Loucy (cell line): ENCODE data around the gene SEMA4C.
"Not testable (repeated sequence)": the region's sequence is repeated elsewhere in the genome, so short reads cannot be mapped to it uniquely, and the experiment has no call there.

ENCODE experiments used
- H2AFZ ChIP-seq: fragments of 200-600 bp; sonication (generic); 2 replicates; pipeline ENCODE4 v1.6.0; 2016; ENCODE audit warnings: antibody characterized with exemption, mild to moderate bottlenecking, low read length, moderate library complexity
- H3F3A ChIP-seq: fragments of 200-600 bp; 2 replicates; pipeline ENCODE4 v1.6.0; 2016; ENCODE audit warnings: antibody characterized with exemption, low read depth, mild to moderate bottlenecking
- H3K27me3 ChIP-seq: fragments of 200-600 bp; sonication (generic); 2 replicates; pipeline ENCODE4 v1.6.1; 2014; ENCODE audit warnings: low read length, mild to moderate bottlenecking; ENCODE audit not compliant: insufficient read depth, poor library complexity, severe bottlenecking
- H3K36me3 ChIP-seq: fragments of 200-600 bp; sonication (generic); 2 replicates; pipeline ENCODE4 v1.6.1; 2016; ENCODE audit warnings: low read length; ENCODE audit not compliant: insufficient read depth
- H3K4me1 ChIP-seq: fragments of 200-600 bp; sonication (generic); 2 replicates; pipeline ENCODE4 v1.5.1; 2014; ENCODE audit warnings: low read length, mild to moderate bottlenecking; ENCODE audit not compliant: insufficient read depth, poor library complexity, severe bottlenecking
- H3K4me2 ChIP-seq: fragments of 200-600 bp; sonication (generic); 2 replicates; pipeline ENCODE4 v1.6.0; 2014; ENCODE audit warnings: antibody characterized with exemption, low read length, low read depth, mild to moderate bottlenecking; ENCODE audit not compliant: poor library complexity, severe bottlenecking
- H3K4me3 ChIP-seq: fragments of 200-600 bp; sonication (generic); 2 replicates; pipeline ENCODE4 v1.5.1; 2014; ENCODE audit warnings: low read length, mild to moderate bottlenecking, mixed read lengths; ENCODE audit not compliant: poor library complexity, severe bottlenecking
- H3K79me2 ChIP-seq: fragments of 200-600 bp; sonication (generic); 2 replicates; pipeline ENCODE4 v1.6.1; 2014; ENCODE audit warnings: low read length; ENCODE audit not compliant: insufficient read depth
- H3K9ac ChIP-seq: fragments of 200-600 bp; sonication (generic); 2 replicates; pipeline ENCODE4 v1.6.0; 2014; ENCODE audit warnings: mild to moderate bottlenecking, low read depth, low read length, moderate library complexity; ENCODE audit not compliant: poor library complexity, severe bottlenecking
- H3K9me2 ChIP-seq: fragments of 200-600 bp; sonication (generic); replicated peaks from 2 replicates; pipeline ENCODE4 v1.6.1; 2016; ENCODE audit warnings: low read depth, low read length, mixed read lengths
- H3K9me3 ChIP-seq: fragments of 200-600 bp; sonication (generic); 2 replicates; pipeline ENCODE4 v1.6.1; 2014; ENCODE audit warnings: mild to moderate bottlenecking, antibody characterized with exemption, low read length, low read depth; ENCODE audit not compliant: insufficient read depth
- H4K20me1 ChIP-seq: fragments of 200-600 bp; sonication (generic); 2 replicates; pipeline ENCODE4 v1.6.0; 2014; ENCODE audit warnings: antibody characterized with exemption, low read length, mild to moderate bottlenecking; ENCODE audit not compliant: insufficient read depth, poor library complexity, severe bottlenecking
- EZH2phosphoT487 ChIP-seq: fragments of 200-600 bp; IDR thresholded peaks from 2 replicates; pipeline ENCODE4 v1.6.1; 2018; ENCODE audit warnings: antibody characterized with exemption, mild to moderate bottlenecking, moderate library complexity, borderline replicate concordance
- TF ChIP-seq, protein P1 (sequence below): fragments of 200-600 bp; sonication (generic); conservative IDR thresholded peaks from 2 replicates; pipeline ENCODE4 v1.5.1; 2014; ENCODE audit warnings: mild to moderate bottlenecking, antibody characterized with exemption, low read length

Gene SEMA4C

DNA sequence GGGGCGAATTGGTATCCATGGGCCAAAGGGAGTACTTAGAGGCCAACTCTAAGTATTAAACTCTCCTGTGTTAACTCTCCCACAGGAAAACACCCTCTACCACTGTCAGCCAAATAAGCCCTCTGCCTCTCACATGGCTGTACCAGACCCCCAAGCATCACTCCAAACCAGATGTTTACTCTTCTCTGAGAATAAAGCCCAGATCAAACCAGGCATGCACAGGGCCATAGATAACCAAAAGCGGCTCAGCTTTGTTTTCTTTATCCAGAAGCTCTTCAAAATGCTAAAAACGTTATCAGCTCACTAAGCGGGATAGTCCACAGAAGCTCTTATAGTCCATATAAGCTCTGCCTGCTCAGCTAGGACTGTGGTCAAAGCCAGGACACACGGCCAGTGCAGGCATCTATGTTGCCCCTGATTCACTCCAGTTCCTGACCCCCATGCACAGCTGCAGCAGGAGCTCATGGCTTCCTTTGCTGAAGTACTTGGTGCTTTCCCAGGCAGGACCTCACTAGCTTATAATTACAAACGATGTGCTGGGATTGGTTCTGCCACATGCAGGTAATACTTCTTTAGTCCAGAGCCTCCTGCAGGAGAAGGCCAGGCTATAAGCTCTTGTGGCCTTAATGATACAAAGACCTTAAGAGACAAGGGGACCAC is 21.0 kb upstream of the SEMA4C start:
- no peak overlapping the region for H3K4me2 ChIP-seq
- TF ChIP-seq, protein P1, sequence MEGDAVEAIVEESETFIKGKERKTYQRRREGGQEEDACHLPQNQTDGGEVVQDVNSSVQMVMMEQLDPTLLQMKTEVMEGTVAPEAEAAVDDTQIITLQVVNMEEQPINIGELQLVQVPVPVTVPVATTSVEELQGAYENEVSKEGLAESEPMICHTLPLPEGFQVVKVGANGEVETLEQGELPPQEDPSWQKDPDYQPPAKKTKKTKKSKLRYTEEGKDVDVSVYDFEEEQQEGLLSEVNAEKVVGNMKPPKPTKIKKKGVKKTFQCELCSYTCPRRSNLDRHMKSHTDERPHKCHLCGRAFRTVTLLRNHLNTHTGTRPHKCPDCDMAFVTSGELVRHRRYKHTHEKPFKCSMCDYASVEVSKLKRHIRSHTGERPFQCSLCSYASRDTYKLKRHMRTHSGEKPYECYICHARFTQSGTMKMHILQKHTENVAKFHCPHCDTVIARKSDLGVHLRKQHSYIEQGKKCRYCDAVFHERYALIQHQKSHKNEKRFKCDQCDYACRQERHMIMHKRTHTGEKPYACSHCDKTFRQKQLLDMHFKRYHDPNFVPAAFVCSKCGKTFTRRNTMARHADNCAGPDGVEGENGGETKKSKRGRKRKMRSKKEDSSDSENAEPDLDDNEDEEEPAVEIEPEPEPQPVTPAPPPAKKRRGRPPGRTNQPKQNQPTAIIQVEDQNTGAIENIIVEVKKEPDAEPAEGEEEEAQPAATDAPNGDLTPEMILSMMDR, result no peak
- no peak for TF ChIP-seq EZH2phosphoT487

DNA sequence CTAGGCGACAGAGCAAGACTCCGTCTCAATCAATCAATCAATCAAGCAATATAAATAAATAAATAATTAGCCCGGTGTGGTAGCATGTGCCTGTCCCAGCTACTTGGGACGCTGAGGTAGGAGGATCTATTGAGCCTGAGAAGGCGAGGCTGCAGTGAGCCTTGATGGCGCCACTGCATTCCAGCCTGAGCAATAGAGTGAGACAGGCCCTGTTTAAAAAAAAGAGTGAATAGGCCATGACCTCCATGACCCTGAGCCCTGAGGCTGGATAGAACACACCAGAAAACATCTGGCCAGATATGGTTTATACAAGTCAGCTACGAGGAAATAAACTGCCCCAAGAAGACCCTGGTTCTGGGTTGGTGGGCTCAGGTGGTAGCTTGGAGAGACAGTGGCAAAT is 20.4 kb upstream of the SEMA4C start:
- Histone ChIP-seq H3K9ac (no peak overlapping the region), H3K9me3 (no peaks in the 10 kb centered on the region), H4K20me1 (no peaks in the 10 kb centered on the region), H3K4me2 (no peak overlapping the region), H3K4me1 (peaks cover 15% of the 10 kb centered on the region), H3F3A (no peaks in the 10 kb centered on the region), H3K36me3 (no peaks in the 10 kb centered on the region), H2AFZ (no peak overlapping the region), H3K79me2 (no peaks in the 10 kb centered on the region), H3K4me3 (no peak overlapping the region), H3K27me3 (no peaks in the 10 kb centered on the region), H3K9me2 (no peaks in the 10 kb centered on the region)
- no peak for TF ChIP-seq EZH2phosphoT487
- TF ChIP-seq, protein P1, result no peak

More for the DNA sequence above, 21.0 kb upstream of the SEMA4C start:
- Histone ChIP-seq H2AFZ (no peak overlapping the region), H3K9ac (no peak overlapping the region), H3K27me3 (no peaks in the 10 kb centered on the region), H3F3A (no peaks in the 10 kb centered on the region), H3K79me2 (no peaks in the 10 kb centered on the region), H3K4me1 (peaks cover 21% of the 10 kb centered on the region), H3K9me2 (no peaks in the 10 kb centered on the region), H3K9me3 (no peaks in the 10 kb centered on the region), H3K36me3 (no peaks in the 10 kb centered on the region), H4K20me1 (no peaks in the 10 kb centered on the region), H3K4me3 (no peak overlapping the region)

DNA sequence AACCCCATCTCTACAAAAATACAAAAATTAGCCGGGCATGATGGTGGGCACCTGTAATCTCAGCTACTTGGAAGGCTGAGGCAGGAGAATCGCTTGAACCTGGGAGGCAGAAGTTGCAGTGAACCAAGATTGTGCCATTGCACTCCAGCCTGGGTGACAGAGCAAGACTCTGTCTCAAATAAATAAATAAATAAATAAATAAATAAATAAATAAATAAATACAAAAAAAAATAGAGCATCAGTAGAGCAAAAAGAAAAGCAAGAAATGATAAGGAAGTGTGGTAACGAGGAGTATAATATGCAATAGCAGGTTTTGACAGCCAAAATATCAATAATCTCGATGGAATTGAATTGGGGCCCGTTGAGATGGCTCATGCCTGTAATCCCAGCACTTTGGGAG is 19.6 kb upstream of the SEMA4C start:
- H3K27me3 ChIP-seq, H3K36me3 ChIP-seq, H2AFZ ChIP-seq, H3K79me2 ChIP-seq, H3K9ac ChIP-seq, H3K4me2 ChIP-seq, H4K20me1 ChIP-seq, H3F3A ChIP-seq, H3K9me3 ChIP-seq, H3K9me2 ChIP-seq, H3K4me3 ChIP-seq: not testable (repeated sequence)
- peaks cover 11% of the 10 kb centered on the region for H3K4me1 ChIP-seq
